HG03442 (cell line): ENCODE results near the gene XIRP2.

Source experiments
- ATAC-seq: cut with Tn5 transposase; IDR thresholded peaks from one replicate; pipeline ENCODE4 v1.9.1; 2021; ENCODE audit warnings: mild to moderate bottlenecking, moderate library complexity; ENCODE audit not compliant: unreplicated experiment

XIRP2 gene

DNA sequence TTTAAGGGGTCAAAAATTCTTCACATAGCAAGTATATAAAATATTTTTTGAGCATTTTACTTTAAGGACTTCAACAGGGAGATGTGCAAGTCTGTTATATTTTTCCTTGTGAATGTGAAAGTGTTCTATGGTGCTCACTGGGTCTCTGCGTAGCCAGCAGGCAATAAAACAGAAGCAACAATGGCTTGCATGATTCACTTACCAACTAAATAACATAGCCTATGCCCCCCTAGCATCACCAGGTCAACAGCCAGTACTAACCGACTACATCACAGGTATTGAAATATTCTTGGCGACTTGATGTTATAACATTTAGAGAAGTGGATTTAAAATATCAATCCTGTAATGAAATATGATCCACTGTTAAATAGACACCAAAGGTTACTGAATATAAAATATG is 398.9 kb downstream of the XIRP2 start:
- no peak for ATAC-seq

DNA sequence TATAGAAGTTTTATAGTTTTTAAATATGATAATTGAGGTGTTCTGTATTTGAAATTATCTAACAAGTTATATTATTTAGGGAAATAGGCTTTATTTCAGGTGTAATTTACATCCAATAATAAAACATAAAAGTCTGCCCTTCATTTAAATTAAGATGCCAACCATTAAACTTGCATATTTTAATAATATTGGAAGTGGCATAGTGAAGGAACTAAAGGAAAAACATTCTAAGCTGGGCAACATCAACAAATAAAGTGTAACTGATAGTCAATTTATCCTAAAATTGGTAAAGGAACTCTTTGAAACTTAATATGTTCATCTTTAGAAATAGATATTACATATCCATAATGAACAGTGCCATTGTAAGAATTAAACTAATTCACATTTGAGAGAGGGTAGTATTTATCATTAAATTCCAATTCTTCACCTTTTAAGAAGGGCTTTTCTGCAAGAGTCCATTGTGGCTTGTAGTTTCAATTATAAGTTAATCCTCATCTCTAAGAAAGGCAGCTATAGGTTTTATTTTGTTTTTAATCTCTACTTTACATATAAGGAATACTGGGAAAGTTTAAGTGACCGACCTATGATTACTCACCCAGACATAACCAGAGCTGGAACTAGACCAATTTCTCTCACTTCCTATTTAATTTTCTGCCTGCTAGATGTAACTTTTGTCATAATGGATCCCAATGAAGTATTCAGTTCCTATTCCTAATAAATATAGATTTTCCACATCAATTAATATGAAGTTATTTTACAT is 401.6 kb downstream of the XIRP2 start:
- ATAC-seq, result no peak

DNA sequence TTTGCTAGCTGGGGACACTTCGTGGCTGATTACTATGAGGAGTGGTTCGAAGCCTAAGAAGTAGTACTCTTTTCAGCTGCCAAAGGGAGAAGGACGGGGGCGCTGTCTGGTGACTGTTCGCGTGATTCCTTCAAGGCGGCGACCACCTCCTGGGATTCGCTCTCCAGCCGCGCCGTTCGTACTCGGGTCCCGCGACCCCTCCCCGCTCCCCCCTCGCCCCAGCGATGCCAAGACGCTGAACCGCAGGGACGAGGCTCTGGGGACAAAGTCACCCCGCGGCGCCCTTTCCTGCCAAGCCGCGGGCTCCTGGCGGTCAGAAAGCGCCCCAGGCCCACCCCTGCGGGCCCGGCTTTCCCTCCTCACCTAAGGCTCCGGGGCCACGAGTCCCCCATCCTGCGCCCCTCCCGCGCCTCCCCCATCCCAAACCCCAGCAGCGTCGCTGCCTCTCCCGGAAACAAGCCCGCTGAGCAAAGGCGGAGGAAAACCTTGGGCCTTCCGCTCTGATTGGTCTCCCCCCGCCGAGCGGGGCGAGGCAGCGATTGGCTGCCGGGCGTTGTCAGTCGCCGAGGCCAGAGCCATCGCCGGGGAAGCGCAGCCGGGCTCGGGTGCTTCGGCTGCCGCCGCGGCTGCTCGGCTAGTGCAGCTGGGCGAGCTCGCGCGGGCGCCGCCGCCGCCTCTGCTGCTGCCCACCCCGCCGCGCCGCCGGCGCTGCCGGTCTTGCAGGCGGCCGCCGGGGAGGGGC is 404.3 kb downstream of the XIRP2 start, which contains the start of gene B3GALT1:
TSS of gene B3GALT1 (plus strand) at position 572 of the 742 bp plus-strand sequence.
- peak; percentile 99 for ATAC-seq

DNA sequence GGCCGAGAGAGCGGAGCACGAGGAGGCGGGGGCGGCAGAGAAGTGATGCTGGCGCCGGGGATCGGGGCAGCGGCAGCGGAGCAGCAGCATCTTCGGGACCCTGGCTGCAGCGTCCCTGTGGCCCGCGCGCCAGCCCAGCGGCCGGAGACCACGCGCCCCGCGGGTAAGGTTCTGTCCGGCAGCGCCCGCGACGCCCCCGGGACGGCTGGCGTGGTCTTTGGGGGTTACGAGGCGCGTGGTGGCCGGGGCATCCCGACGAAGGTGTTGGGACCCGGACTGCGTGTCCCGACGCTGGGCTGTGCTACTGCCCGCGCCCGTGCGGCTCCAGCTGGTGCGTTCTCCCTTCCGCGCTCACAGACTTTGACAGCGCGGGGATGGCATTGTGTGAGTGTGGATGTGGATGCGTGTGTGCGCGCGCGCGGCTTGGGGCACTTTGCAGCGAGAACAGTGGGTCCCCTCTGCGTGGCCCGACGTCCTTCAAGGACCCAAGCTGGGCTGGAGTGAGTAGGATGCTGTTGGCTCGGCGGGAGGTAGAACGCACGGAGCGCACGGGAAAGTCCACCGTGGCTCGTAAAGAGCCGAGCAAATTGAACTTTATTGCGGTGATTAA is 405.0 kb downstream of the XIRP2 start:
- ATAC-seq, result peak; percentile 8

DNA sequence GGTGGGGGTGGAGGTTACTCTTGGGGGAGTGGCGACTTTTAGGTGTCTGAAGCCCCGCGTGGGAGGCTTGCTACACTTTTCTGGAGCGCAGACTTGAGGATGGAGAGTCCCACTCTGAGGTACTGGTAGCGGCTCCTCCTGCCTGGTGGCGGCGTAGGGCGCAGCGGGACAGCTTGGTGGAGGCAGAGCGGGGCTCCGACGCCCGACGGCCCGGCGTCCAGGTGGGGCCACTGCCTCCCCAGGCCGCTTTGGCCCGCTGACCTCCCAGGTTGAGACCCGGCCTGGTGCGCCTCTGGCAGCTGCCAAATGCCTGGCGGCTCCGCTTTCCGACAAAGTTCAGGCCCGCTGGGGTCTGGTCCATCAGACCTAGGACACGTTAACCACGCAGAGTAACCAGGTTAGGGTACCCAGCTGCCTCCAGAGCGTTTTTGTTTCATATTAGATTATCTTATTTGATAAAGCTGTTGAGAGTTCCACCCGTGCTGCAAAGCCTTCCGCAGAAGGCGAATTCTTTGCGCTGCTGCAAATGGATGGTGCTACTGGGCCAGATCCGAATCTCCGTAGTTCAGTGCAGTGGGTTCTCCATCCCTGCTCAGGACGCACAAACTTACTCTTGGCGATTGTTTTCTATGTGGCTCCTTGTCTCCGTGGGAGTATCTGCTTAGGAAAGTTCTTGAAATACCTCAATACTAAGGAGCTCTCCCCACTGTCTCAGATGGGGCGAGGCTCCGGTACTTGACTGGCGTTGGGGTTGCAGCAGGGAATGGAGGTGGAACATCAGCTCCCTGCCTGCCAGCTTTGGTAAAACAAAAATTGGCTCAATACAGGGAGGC is 405.9 kb downstream of the XIRP2 start:
- ATAC-seq, result no peak

DNA sequence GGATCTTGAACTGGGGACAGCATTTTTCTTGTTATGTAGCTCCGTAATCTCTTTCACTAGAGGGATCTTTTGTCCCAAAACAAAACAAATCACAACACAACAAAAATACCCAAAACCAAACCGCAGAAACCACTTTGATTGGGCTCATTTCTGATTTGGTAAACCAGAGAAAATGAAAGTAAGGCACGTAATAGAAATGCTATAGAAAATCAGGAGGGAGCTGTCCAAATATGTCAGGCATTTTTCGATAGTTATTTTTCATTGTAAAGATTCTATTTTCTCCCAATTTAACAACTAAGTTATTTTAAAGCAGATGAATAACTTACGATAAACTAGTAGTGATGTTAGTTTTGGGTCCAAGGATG is 406.5 kb downstream of the XIRP2 start:
- ATAC-seq, result no peak

DNA sequence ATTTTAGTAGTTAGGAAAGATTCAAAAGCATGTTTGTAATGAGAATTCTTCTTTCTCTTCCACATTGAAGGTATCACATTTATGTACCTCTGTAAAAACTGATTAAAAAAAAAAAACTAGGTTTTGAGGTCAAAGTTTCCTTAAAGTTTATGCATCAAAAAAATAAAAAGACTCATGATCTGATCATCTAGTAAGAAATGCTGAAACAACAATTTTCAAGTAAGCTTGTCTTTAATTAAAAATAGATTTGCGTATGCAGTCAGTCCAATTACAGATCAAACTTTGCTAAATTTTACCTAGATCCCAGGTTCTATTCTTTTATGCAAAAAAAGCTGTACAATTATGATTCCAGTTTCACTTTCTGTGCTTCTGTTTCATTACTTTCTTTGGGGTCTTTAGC is 409.0 kb downstream of the XIRP2 start:
- no peak for ATAC-seq

DNA sequence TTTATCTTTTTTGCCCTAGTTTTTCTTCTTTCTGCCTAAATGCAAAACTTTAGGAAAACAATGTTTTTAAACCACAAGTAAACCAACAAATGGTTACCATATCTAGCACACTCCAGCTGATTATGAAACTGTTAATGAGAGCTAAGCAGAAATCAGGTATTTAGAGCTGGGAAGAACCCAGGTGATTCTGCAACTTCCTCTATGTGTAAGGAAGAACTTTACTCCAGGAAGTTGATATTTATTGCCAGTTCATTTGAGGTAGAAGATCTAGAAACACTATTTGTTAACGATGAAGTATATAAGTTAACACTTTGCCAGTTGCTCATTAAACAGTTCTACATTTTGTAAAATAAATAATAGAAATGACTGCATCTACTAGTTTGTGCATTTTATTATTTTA is 409.7 kb downstream of the XIRP2 start:
- ATAC-seq, result no peak
